ENCODE results near the gene CLK2. TPM values are rescaled to one million over a fixed set of nuclear protein-coding genes. Genes with fewer than 3 reads are reported as not detected.

The CLK2 gene
- total and polyA plus RNA-seq, 2 of the 13 experiments (the other 11 are each of a cell fraction or from before 2014, with no cell fraction given) = 20.1 to 73.5 TPM

DNA sequence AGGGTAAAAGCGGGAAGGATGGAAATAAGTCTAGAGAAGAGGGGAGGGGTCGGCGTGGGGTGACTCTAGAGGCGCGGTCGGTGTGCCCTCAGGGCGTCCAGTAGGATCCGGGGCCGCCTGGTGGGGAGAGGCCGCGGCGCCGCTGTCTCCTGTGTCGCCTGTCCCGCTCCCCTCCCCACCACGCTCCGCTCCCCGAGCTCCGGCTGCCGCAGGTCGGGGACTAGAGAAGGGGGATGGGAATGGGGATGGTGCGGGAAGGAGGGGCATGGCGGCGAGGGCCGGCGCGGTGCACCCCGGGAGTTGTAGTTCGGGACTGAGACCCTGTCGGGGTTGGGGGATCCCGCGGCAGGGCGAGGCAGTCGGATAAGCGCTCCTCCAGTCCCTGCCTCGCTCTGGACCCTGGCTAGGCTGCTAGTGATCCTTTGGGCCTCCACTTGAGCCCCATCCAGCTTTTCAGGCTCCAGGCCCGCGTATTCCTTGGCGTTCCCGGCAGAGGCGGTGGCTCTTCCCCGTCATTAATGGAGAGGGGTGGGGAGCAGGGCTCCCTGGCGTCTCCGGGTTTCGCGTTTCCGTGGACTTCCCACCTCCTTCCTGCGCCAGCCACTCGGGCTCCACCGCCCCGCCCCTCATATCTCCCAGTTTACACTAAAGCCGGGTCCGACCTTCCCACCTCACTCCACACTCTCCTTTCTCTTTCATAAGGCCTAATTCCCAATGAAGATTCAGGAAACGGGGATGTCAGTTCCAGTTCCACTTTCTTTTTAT lies 17.9 kb downstream of the CLK2 start, which contains the start of gene ENTREP3 (continued):
- TF ChIP-seq HNRNPLL (IDR thresholded peaks at IDR 0.05; ENCODE audit: low read depth, low read length, poor library complexity, severe bottlenecking) = peak; percentile 48
- peak; percentile 62; the same call in 1 of the 2 replicates for TF ChIP-seq ZFX (CRISPR knock-in tag; IDR thresholded peaks at IDR 0.05; ENCODE audit: low read depth)
- TF ChIP-seq KAT7 (CRISPR knock-in tag; IDR thresholded peaks at IDR 0.05; ENCODE audit: borderline replicate concordance) = no peak; the same call in none of the 2 replicates
- TF ChIP-seq ZNF513 (CRISPR knock-in tag; conservative IDR thresholded peaks at IDR 0.05) = no peak
- no peak for TF ChIP-seq TCF12 (IDR thresholded peaks at IDR 0.05)
- TF ChIP-seq TCF12 (CRISPR knock-in tag; IDR thresholded peaks at IDR 0.05) = no peak
- TF ChIP-seq HNRNPK (IDR thresholded peaks at IDR 0.05; ENCODE audit: low read depth, low read length, poor library complexity, severe bottlenecking) = peak; percentile 98
- peak; percentile 96 for TF ChIP-seq PCBP1 (IDR thresholded peaks at IDR 0.05; ENCODE audit: borderline replicate concordance, low read depth, low read length)
- no peak for TF ChIP-seq GTF3A (CRISPR knock-in tag; conservative IDR thresholded peaks at IDR 0.05)
- TF ChIP-seq, protein P1, sequence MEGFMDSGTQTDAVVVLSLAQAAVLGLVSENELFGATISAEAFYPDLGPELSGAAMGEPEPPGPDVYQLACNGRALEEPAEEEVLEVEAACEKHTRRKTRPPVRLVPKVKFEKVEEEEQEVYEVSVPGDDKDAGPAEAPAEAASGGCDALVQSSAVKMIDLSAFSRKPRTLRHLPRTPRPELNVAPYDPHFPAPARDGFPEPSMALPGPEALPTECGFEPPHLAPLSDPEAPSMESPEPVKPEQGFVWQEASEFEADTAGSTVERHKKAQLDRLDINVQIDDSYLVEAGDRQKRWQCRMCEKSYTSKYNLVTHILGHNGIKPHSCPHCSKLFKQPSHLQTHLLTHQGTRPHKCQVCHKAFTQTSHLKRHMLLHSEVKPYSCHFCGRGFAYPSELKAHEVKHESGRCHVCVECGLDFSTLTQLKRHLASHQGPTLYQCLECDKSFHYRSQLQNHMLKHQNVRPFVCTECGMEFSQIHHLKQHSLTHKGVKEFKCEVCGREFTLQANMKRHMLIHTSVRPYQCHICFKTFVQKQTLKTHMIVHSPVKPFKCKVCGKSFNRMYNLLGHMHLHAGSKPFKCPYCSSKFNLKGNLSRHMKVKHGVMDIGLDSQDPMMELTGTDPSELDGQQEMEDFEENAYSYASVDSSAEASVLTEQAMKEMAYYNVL (CRISPR knock-in tag; IDR thresholded peaks at IDR 0.05; ENCODE audit: borderline replicate concordance) = no peak
- no peak for TF ChIP-seq ADNP (CRISPR knock-in tag; IDR thresholded peaks at IDR 0.05)
- TF ChIP-seq NR1H2 (CRISPR knock-in tag; IDR thresholded peaks at IDR 0.05; ENCODE audit: borderline replicate concordance, low read depth) = no peak
- TF ChIP-seq CEBPG (CRISPR knock-in tag; IDR thresholded peaks at IDR 0.05) = no peak
- no peak for TF ChIP-seq ZNF468 (CRISPR knock-in tag; IDR thresholded peaks at IDR 0.05)
- TF ChIP-seq NFIC (IDR thresholded peaks at IDR 0.05; ENCODE audit: low read length) = no peak
- TF ChIP-seq ZNF672 (CRISPR knock-in tag; IDR thresholded peaks at IDR 0.05) = no peak
- TF ChIP-seq, protein P2, sequence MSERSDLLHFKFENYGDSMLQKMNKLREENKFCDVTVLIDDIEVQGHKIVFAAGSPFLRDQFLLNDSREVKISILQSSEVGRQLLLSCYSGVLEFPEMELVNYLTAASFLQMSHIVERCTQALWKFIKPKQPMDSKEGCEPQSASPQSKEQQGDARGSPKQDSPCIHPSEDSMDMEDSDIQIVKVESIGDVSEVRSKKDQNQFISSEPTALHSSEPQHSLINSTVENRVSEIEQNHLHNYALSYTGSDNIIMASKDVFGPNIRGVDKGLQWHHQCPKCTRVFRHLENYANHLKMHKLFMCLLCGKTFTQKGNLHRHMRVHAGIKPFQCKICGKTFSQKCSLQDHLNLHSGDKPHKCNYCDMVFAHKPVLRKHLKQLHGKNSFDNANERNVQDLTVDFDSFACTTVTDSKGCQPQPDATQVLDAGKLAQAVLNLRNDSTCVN (CRISPR knock-in tag; IDR thresholded peaks at IDR 0.05; ENCODE audit: borderline replicate concordance) = peak; percentile 67; the same call in 1 of the 2 replicates
- no peak for TF ChIP-seq ZNF790 (CRISPR knock-in tag; IDR thresholded peaks at IDR 0.05; ENCODE audit: borderline replicate concordance)
- no peak for TF ChIP-seq NR3C1 (CRISPR knock-in tag; IDR thresholded peaks at IDR 0.05)
- no peak for TF ChIP-seq ZBTB37 (CRISPR knock-in tag; IDR thresholded peaks at IDR 0.05)
- peak; percentile 46 for TF ChIP-seq KDM5B (CRISPR knock-in tag; IDR thresholded peaks at IDR 0.05; ENCODE audit: borderline replicate concordance)
- TF ChIP-seq POLR2A (IDR thresholded peaks at IDR 0.05; ENCODE audit: insufficient read depth in 1 of 2, low read depth in 2 of 2, low read length in 2 of 2) = peak in 1 of 2 experiments; percentile 83; a peak in 2 of 4 replicates

All from HepG2 (cell line).